Right lobe of liver (tissue), 4 donors: ENCODE results near the gene TREX2.

Experiments used
- CTCF ChIP-seq, 4 donors: fragments of 200-600 bp in 3 of 4; fragments of 450-650 bp in 1 of 4; IDR thresholded peaks; one replicate each; pipeline versions ENCODE4 v1.5.1 to v1.8.0; 2016 to 2022; ENCODE audit warnings: antibody characterized with exemption in 4 of 4, mild to moderate bottlenecking in 2 of 4
- POLR2A ChIP-seq: fragments of 450-650 bp; IDR thresholded peaks from one replicate; pipeline ENCODE4 v1.6.1; 2017; ENCODE audit warnings: antibody characterized with exemption, mild to moderate bottlenecking
- donor health status: DM: no; HTN: no; CAD: no.
- donor health status: DM: no; HTN: no; CAD: no.
- donor health status: DM: no; HTN: yes; CAD: no.

- TF ChIP-seq CTCF (IDR thresholded peaks at IDR 0.05) (no peak), POLR2A (no peak)
These were observed 5.1 kb upstream of the TREX2 start for GRCh38 chrX:153450949-153451277.
